ENCODE results near the gene PLEKHM2. TPM values are rescaled to one million over a fixed set of nuclear protein-coding genes. Genes with fewer than 3 reads are reported as not detected.

The PLEKHM2 gene
- total RNA-seq, 1 experiment from 2014 or later = 53.9 TPM

- POLR2A ChIA-PET (ENCODE audit: low non-redundant PET) = no interaction called here
- TF ChIP-seq CTCF (conservative IDR thresholded peaks at IDR 0.05; ENCODE audit: low read depth, low read length) (no peak), EZH2 (IDR thresholded peaks at IDR 0.05; ENCODE audit: borderline replicate concordance, low read depth, low read length, poor library complexity, severe bottlenecking) (no peak)
- no peaks in the 10 kb centered on the region for H3K27me3 ChIP-seq (replicated peaks; ENCODE audit: insufficient read depth, low read depth, low read length, poor library complexity)
- no peak overlapping the region for H3K27ac ChIP-seq (ENCODE audit: low read depth, low read length, poor library complexity, severe bottlenecking)
- intact Hi-C loops (cut with micrococcal nuclease; ENCODE audit: unreplicated experiment) = no loop called here
- H3K4me1 ChIP-seq (ENCODE audit: insufficient read depth, low read length, poor library complexity, severe bottlenecking) = peaks cover 24% of the 10 kb centered on the region
- CTCF ChIA-PET = no interaction called here
- no peaks in the 10 kb centered on the region for H3K9me3 ChIP-seq (ENCODE audit: low read depth, low read length, poor library complexity, severe bottlenecking)
- no peak for DNase-seq (ENCODE audit: low spot score)
- peak overlapping the region; percentile 85 for H3K4me3 ChIP-seq (ENCODE audit: low read depth, low read length, poor library complexity, severe bottlenecking)
- no TSS peak for BruUV-seq (replicated peaks)
- H3K36me3 ChIP-seq (ENCODE audit: insufficient read depth, low read length, poor library complexity, severe bottlenecking) = no peaks in the 10 kb centered on the region
Observed at GRCh38 chr1:15757575-15758342, 73.6 kb downstream of the PLEKHM2 start.

DNA sequence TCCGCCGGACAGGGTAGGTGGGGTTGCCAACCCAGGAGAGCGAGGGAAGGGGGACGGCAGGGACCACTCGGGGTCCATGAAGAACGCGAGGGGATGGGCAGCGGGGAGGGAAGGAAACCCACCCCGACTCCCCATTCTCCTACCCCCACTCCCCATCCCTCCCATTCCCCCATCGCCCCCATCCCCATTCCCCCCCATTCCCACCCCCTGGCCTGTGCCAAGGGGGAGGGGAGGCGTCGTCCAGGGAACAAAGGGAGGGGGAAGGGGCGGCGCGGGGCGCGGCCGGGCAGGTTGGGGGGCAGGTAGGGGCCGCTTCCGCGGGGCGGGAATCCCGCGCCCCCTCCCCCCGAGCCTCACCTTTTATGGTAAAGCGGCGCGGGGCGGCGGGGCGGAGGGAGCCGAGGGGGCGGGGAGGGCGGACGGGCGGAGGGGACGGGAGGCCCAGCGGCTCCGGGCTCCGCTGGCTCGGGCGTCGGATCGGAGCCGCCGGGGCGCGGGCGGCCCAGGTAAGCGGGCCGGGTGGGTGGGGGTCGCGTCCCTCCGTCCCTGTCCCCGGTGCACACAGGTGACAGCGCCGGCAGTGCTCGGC lies 74.3 kb downstream of the PLEKHM2 start, which contains the start of gene FBLIM1:
Gene FBLIM1, plus strand, starts transcription at position 453 of the 589 bp plus-strand sequence. CDS start 6,189 bp downstream, outside the sequence.
- H3K36me3 ChIP-seq (ENCODE audit: insufficient read depth, low read length, poor library complexity, severe bottlenecking) = no peaks in the 10 kb centered on the region
- H3K9me3 ChIP-seq (ENCODE audit: low read depth, low read length, poor library complexity, severe bottlenecking) = no peaks in the 10 kb centered on the region
- peaks cover 24% of the 10 kb centered on the region for H3K4me1 ChIP-seq (ENCODE audit: insufficient read depth, low read length, poor library complexity, severe bottlenecking)
- intact Hi-C loops (cut with micrococcal nuclease; ENCODE audit: unreplicated experiment) = no loop called here
- POLR2A ChIA-PET (ENCODE audit: low non-redundant PET) = no interaction called here
- CTCF ChIA-PET = no interaction called here
- H3K27ac ChIP-seq (ENCODE audit: low read depth, low read length, poor library complexity, severe bottlenecking) = peak within 1 kb of the TSS; percentile 83
- BruUV-seq (replicated peaks) = no TSS peak
- peak within 1 kb of the TSS; percentile 85 for H3K4me3 ChIP-seq (ENCODE audit: low read depth, low read length, poor library complexity, severe bottlenecking)
- TF ChIP-seq EZH2 (IDR thresholded peaks at IDR 0.05; ENCODE audit: borderline replicate concordance, low read depth, low read length, poor library complexity, severe bottlenecking) = no peak
- TF ChIP-seq CTCF (conservative IDR thresholded peaks at IDR 0.05; ENCODE audit: low read depth, low read length) = no peak
- no peak for DNase-seq (ENCODE audit: low spot score)
- H3K27me3 ChIP-seq (replicated peaks; ENCODE audit: insufficient read depth, low read depth, low read length, poor library complexity) = no peaks in the 10 kb centered on the region

GRCh38 chr1:15758953-15759661 lies 75.0 kb downstream of the PLEKHM2 start:
- ChIA-PET POLR2A (ENCODE audit: low non-redundant PET) (no interaction called here), CTCF (no interaction called here)
- no peak for DNase-seq (ENCODE audit: low spot score)
- intact Hi-C loops (cut with micrococcal nuclease; ENCODE audit: unreplicated experiment) = no loop called here
- H3K4me3 ChIP-seq (ENCODE audit: low read depth, low read length, poor library complexity, severe bottlenecking) = peak overlapping the region; percentile 85
- TF ChIP-seq CTCF (conservative IDR thresholded peaks at IDR 0.05; ENCODE audit: low read depth, low read length) (no peak), EZH2 (IDR thresholded peaks at IDR 0.05; ENCODE audit: borderline replicate concordance, low read depth, low read length, poor library complexity, severe bottlenecking) (no peak)
- H3K4me1 ChIP-seq (ENCODE audit: insufficient read depth, low read length, poor library complexity, severe bottlenecking) = peaks cover 24% of the 10 kb centered on the region
- H3K27ac ChIP-seq (ENCODE audit: low read depth, low read length, poor library complexity, severe bottlenecking) = peak overlapping the region; percentile 83
- no peaks in the 10 kb centered on the region for H3K9me3 ChIP-seq (ENCODE audit: low read depth, low read length, poor library complexity, severe bottlenecking)
- BruUV-seq (replicated peaks) = no TSS peak
- H3K27me3 ChIP-seq (replicated peaks; ENCODE audit: insufficient read depth, low read depth, low read length, poor library complexity) = no peaks in the 10 kb centered on the region
- no peaks in the 10 kb centered on the region for H3K36me3 ChIP-seq (ENCODE audit: insufficient read depth, low read length, poor library complexity, severe bottlenecking)

All from A673 (cell line).